Osteocyte (in vitro differentiated cells): ENCODE results near the gene GPR39. TPM values are rescaled to one million over a fixed set of nuclear protein-coding genes. Genes with fewer than 3 reads are reported as not detected.

Source experiments
- DNase-seq: peaks from one replicate; pipeline ENCODE4 v3.0.0; 2021; ENCODE audit warnings: mixed read lengths; ENCODE audit not compliant: unreplicated experiment; ENCODE audit errors: extremely low spot score
- H3K27ac Mint-ChIP-seq: one replicate; pipeline ENCODE4 v1.8.0; 2021; ENCODE audit warnings: mild to moderate bottlenecking, mixed read lengths; ENCODE audit not compliant: unreplicated experiment
- H3K27me3 Mint-ChIP-seq: one replicate; pipeline ENCODE4 v1.8.0; 2021; ENCODE audit warnings: mixed read lengths; ENCODE audit not compliant: unreplicated experiment
- H3K36me3 Mint-ChIP-seq: one replicate; pipeline ENCODE4 v1.8.0; 2021; ENCODE audit warnings: mixed read lengths; ENCODE audit not compliant: unreplicated experiment
- H3K4me1 Mint-ChIP-seq: one replicate; pipeline ENCODE4 v1.8.0; 2021; ENCODE audit warnings: mixed read lengths; ENCODE audit not compliant: unreplicated experiment
- H3K4me3 Mint-ChIP-seq: one replicate; pipeline ENCODE4 v1.8.0; 2021; ENCODE audit warnings: mild to moderate bottlenecking, moderate library complexity, mixed read lengths; ENCODE audit not compliant: unreplicated experiment
- H3K9me3 Mint-ChIP-seq: one replicate; pipeline ENCODE4 v1.8.0; 2021; ENCODE audit warnings: mixed read lengths; ENCODE audit not compliant: unreplicated experiment
- CTCF ChIP-seq: fragments of 200-600 bp; sonication (generic); IDR thresholded peaks from 2 replicates; pipeline ENCODE4 v1.5.0; 2021; ENCODE audit warnings: antibody characterized with exemption, mild to moderate bottlenecking, moderate library complexity
- total RNA-seq: library from RNA; stranded (reverse); gene quantifications from 2 replicates; pipeline ENCODE4 v1.2.1, GENCODE V29; 2021

The GPR39 gene
- total RNA-seq, 1 donor from 2014 or later, result 0.21 TPM

- H3K9me3 Mint-ChIP-seq, result no peaks in the 10 kb centered on the region
- no peak for TF ChIP-seq CTCF
- H3K36me3 Mint-ChIP-seq, result no peaks in the 10 kb centered on the region
- DNase-seq, result no peak
- peak overlapping the region; percentile 68 for H3K4me3 Mint-ChIP-seq
- peaks cover 14% of the 10 kb centered on the region for H3K4me1 Mint-ChIP-seq
- H3K27me3 Mint-ChIP-seq, result peaks cover 56% of the 10 kb centered on the region
- no peak overlapping the region for H3K27ac Mint-ChIP-seq
Observed at GRCh38 chr2:132671151-132671835, 254.7 kb downstream of the GPR39 start.

DNA sequence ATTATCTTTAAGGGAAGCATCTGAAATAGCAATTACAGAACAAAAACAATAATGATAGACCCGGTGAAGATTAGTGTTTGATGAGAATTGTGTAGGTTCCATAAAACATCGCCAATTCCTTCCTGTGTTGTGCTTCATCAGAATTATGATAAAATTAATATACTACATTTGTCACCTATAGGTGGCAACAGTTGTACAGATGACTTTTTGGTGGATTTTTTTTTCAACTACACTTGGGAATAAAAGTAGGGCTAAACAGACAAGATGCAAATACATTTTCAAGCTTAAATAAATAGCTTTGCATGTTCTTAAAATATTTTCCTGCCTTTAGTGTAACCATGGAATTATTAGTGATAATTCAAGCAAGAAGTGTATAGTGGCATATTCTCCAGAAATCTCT is 260.4 kb downstream of the GPR39 start:
- no peaks in the 10 kb centered on the region for H3K4me1 Mint-ChIP-seq
- DNase-seq, result no peak
- peaks cover 22% of the 10 kb centered on the region for H3K27me3 Mint-ChIP-seq
- TF ChIP-seq CTCF, result no peak
- no peak overlapping the region for H3K27ac Mint-ChIP-seq
- no peaks in the 10 kb centered on the region for H3K36me3 Mint-ChIP-seq
- no peak overlapping the region for H3K4me3 Mint-ChIP-seq
- no peaks in the 10 kb centered on the region for H3K9me3 Mint-ChIP-seq

- no peak overlapping the region for H3K27ac Mint-ChIP-seq
- H3K4me3 Mint-ChIP-seq, result no peak overlapping the region
- DNase-seq, result no peak
- H3K4me1 Mint-ChIP-seq, result no peaks in the 10 kb centered on the region
- no peaks in the 10 kb centered on the region for H3K9me3 Mint-ChIP-seq
- no peak for TF ChIP-seq CTCF
- H3K36me3 Mint-ChIP-seq, result no peaks in the 10 kb centered on the region
- H3K27me3 Mint-ChIP-seq, result peaks cover 17% of the 10 kb centered on the region
Observed at GRCh38 chr2:132677661-132678060, 261.1 kb downstream of the GPR39 start.

DNA sequence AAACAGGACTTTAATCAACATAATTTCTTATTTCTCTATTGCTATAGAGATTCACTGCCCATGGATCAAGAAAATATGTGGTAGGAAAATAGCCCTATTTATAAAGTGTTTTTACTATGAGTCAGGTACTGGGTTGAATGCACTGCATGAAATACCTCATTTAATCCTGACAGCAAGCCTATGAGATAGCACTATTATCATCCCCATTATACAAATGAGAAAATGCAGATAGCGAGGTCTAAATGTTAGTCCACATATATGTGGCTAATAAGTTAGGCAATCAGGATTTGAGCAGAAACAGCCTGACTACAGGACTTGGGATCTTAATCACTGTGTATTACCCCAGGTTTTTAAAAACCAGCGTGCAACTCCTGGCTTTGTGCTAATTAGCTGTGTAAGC is 261.9 kb downstream of the GPR39 start:
- no peaks in the 10 kb centered on the region for H3K36me3 Mint-ChIP-seq
- no peaks in the 10 kb centered on the region for H3K9me3 Mint-ChIP-seq
- H3K4me3 Mint-ChIP-seq, result no peak overlapping the region
- no peak overlapping the region for H3K27ac Mint-ChIP-seq
- H3K27me3 Mint-ChIP-seq, result peaks cover 12% of the 10 kb centered on the region
- DNase-seq, result no peak
- no peak for TF ChIP-seq CTCF
- no peaks in the 10 kb centered on the region for H3K4me1 Mint-ChIP-seq

DNA sequence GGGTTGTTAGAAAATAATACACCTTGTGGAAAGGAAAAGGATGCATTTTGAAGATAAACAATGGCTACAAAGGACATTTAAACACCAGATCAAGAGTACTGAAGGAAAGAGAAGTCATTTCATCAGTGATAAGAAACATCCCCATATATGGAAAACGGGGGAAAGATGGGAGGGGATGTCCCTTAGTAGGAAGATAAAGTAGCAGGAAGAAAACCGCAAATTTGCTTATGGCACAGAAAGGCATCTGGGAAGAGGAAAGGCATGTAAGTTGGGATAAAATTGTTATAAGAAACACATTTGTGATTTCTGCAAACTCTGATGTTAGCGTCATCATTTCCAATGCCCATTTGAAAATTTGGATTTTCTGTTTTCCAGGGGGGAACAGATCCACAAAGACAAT is 263.9 kb downstream of the GPR39 start:
- H3K4me3 Mint-ChIP-seq, result no peak overlapping the region
- DNase-seq, result no peak
- peaks cover 6% of the 10 kb centered on the region for H3K27me3 Mint-ChIP-seq
- no peaks in the 10 kb centered on the region for H3K4me1 Mint-ChIP-seq
- no peaks in the 10 kb centered on the region for H3K9me3 Mint-ChIP-seq
- TF ChIP-seq CTCF, result no peak
- H3K27ac Mint-ChIP-seq, result no peak overlapping the region
- no peaks in the 10 kb centered on the region for H3K36me3 Mint-ChIP-seq
